ENCODE data around the gene HBG1.
"Not testable (repeated sequence)": the region's sequence is repeated elsewhere in the genome, so short reads cannot be mapped to it uniquely, and the experiment has no call there.

Gene HBG1

GRCh38 chr11:5249807-5250396 is at the start of gene HBG1:
Gene HBG1 (minus strand): TSS chr11:5249857. CDS start chr11:5249804, 53 bp downstream.
- DNase-seq: not testable (repeated sequence)

GRCh38 chr11:5298451-5298850 is 48.8 kb upstream of the HBG1 start:
- DNase-seq: no peak

- no peak for DNase-seq
Observed at GRCh38 chr11:5297721-5298323, 48.2 kb upstream of the HBG1 start.

- DNase-seq: not testable (repeated sequence)
Observed at GRCh38 chr11:5294342-5294995, 44.8 kb upstream of the HBG1 start.

GRCh38 chr11:5293028-5293427 is 43.4 kb upstream of the HBG1 start:
- DNase-seq: no peak

- no peak for DNase-seq
Observed at GRCh38 chr11:5291207-5291838, 41.7 kb upstream of the HBG1 start.

- no peak for DNase-seq
Observed at GRCh38 chr11:5290106-5290505, 40.4 kb upstream of the HBG1 start.

- DNase-seq: no peak
Observed at GRCh38 chr11:5289696-5290095, 40.0 kb upstream of the HBG1 start.

GRCh38 chr11:5288906-5289550 is 39.4 kb upstream of the HBG1 start:
- DNase-seq: no peak

GRCh38 chr11:5288108-5288905 is 38.6 kb upstream of the HBG1 start:
- DNase-seq: no peak

GRCh38 chr11:5286901-5287300 is 37.2 kb upstream of the HBG1 start:
- DNase-seq: no peak

- DNase-seq: no peak
Observed at GRCh38 chr11:5286351-5286750, 36.7 kb upstream of the HBG1 start.

GRCh38 chr11:5285703-5286340 is 36.2 kb upstream of the HBG1 start:
- DNase-seq: no peak

- no peak for DNase-seq
Observed at GRCh38 chr11:5284637-5285036, 35.0 kb upstream of the HBG1 start.

- DNase-seq: no peak
Observed at GRCh38 chr11:5283882-5284281, 34.2 kb upstream of the HBG1 start.

- no peak for DNase-seq
Observed at GRCh38 chr11:5283086-5283485, 33.4 kb upstream of the HBG1 start.

GRCh38 chr11:5282628-5283027 is 33.0 kb upstream of the HBG1 start:
- no peak for DNase-seq

GRCh38 chr11:5281596-5281995 is 31.9 kb upstream of the HBG1 start:
- no peak for DNase-seq

GRCh38 chr11:5280582-5281102 is 31.0 kb upstream of the HBG1 start:
- DNase-seq: no peak

GRCh38 chr11:5279471-5280090 is 29.9 kb upstream of the HBG1 start:
- no peak for DNase-seq

GRCh38 chr11:5277807-5278382 is 28.2 kb upstream of the HBG1 start:
- no peak for DNase-seq

Measured in stimulated activated naive CD4-positive, alpha-beta T cell (primary cell).